Measurements from ENCODE around the gene COA8.
"Not testable (repeated sequence)": the region's sequence is repeated elsewhere in the genome, so short reads cannot be mapped to it uniquely, and the experiment has no call there.

The COA8 gene

GRCh38 chr14:103597623-103598377, 35.0 kb downstream of the COA8 start:
- H3K4me3 ChIP-seq (ENCODE audit: low read length): no peak overlapping the region
- DNase-seq (ENCODE audit: low read depth): no peak
- TF ChIP-seq, protein P1, sequence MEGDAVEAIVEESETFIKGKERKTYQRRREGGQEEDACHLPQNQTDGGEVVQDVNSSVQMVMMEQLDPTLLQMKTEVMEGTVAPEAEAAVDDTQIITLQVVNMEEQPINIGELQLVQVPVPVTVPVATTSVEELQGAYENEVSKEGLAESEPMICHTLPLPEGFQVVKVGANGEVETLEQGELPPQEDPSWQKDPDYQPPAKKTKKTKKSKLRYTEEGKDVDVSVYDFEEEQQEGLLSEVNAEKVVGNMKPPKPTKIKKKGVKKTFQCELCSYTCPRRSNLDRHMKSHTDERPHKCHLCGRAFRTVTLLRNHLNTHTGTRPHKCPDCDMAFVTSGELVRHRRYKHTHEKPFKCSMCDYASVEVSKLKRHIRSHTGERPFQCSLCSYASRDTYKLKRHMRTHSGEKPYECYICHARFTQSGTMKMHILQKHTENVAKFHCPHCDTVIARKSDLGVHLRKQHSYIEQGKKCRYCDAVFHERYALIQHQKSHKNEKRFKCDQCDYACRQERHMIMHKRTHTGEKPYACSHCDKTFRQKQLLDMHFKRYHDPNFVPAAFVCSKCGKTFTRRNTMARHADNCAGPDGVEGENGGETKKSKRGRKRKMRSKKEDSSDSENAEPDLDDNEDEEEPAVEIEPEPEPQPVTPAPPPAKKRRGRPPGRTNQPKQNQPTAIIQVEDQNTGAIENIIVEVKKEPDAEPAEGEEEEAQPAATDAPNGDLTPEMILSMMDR (conservative IDR thresholded peaks at IDR 0.05; ENCODE audit: low read depth, low read length): no peak

GRCh38 chr14:103600503-103600902, 37.7 kb downstream of the COA8 start:
- H3K4me3 ChIP-seq (ENCODE audit: low read length): no peak overlapping the region
- DNase-seq (ENCODE audit: low read depth): no peak
- TF ChIP-seq, protein P1 (conservative IDR thresholded peaks at IDR 0.05; ENCODE audit: low read depth, low read length): no peak

GRCh38 chr14:103604620-103605019, 41.9 kb downstream of the COA8 start:
- TF ChIP-seq, protein P1 (conservative IDR thresholded peaks at IDR 0.05; ENCODE audit: low read depth, low read length): no peak
- no peak for DNase-seq (ENCODE audit: low read depth)
- no peak overlapping the region for H3K4me3 ChIP-seq (ENCODE audit: low read length)

DNA sequence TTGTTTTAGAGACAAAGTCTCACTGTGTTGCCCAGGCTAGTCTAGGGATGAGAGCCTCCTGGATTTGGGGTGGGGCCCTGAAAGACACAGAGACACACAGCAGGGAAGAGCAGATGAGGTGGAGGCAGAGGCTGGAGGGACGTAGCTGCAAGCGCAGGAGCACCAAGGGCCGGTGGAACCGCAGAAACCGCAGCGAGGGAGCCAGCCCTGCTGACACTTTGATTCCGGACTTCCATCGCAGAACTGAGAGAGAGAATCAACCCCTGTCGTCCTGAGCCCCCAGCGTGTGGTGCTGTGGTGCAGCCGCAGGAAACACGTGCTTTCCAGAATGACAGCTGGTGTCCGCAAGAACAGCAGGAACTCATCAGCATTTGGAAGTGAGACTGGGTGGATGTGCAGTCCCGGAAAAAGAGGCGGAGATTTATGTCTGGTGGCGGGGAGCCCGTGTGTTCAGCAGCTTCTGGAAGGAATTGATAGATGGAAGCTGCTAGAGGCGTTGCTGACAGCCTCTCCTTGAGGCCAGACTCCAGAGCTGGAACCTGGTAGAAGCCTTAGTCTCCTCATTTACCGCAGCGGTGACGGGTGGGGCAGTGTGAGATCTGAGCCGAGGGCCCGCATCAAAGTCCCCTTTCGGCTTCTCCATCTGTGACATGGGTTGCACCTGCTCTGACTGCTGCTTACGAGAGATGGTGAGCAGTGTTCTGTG, 44.4 kb downstream of the COA8 start:
- TF ChIP-seq, protein P1 (conservative IDR thresholded peaks at IDR 0.05; ENCODE audit: low read depth, low read length): no peak
- H3K4me3 ChIP-seq (ENCODE audit: low read length): no peak overlapping the region
- no peak for DNase-seq (ENCODE audit: low read depth)

- no peak for DNase-seq (ENCODE audit: low read depth)
- no peak overlapping the region for H3K4me3 ChIP-seq (ENCODE audit: low read length)
- TF ChIP-seq, protein P1 (conservative IDR thresholded peaks at IDR 0.05; ENCODE audit: low read depth, low read length): no peak
Measured at GRCh38 chr14:103607822-103608221, 45.1 kb downstream of the COA8 start.

GRCh38 chr14:103609081-103609480, 46.3 kb downstream of the COA8 start:
- not testable (repeated sequence) for H3K4me3 ChIP-seq (ENCODE audit: low read length); DNase-seq (ENCODE audit: low read depth)

GRCh38 chr14:103611215-103611614, 48.5 kb downstream of the COA8 start:
- DNase-seq (ENCODE audit: low read depth): no peak
- H3K4me3 ChIP-seq (ENCODE audit: low read length): no peak overlapping the region
- TF ChIP-seq, protein P1 (conservative IDR thresholded peaks at IDR 0.05; ENCODE audit: low read depth, low read length): no peak
